SK-N-SH treated with all-trans-retinoic acid at 6 μM for 48 hours (cell line): Measurements from ENCODE around the gene GPC3.
"Not testable (repeated sequence)": the region's sequence is repeated elsewhere in the genome, so short reads cannot be mapped to it uniquely, and the experiment has no call there.

Experiments used
- ATAC-seq: fragments of 200-7000 bp; cut with Tn5 transposase; 3 replicates; pipeline ENCODE4 v1.9.1; 2020; ENCODE audit warnings: mild to moderate bottlenecking, moderate library complexity
- ARNTL ChIP-seq: fragments of 450-650 bp; formaldehyde crosslinking; IDR thresholded peaks from 2 replicates; pipeline ENCODE4 v1.5.0; 2020; ENCODE audit warnings: low read depth, mild to moderate bottlenecking, moderate library complexity, borderline replicate concordance
- CREB5 ChIP-seq: fragments of 250-450 bp; sonication (Bioruptor Pico); IDR thresholded peaks from 2 replicates; pipeline ENCODE4 v1.5.1; 2020; ENCODE audit warnings: low read depth, mild to moderate bottlenecking, moderate library complexity
- CSDC2 ChIP-seq: fragments of 250-450 bp; sonication (Bioruptor Pico); IDR thresholded peaks from 2 replicates; pipeline ENCODE4 v1.5.0; 2020; ENCODE audit warnings: mild to moderate bottlenecking, moderate library complexity
- CSRNP3 ChIP-seq: fragments of 250-450 bp; sonication (Bioruptor Pico); IDR thresholded peaks from 2 replicates; pipeline ENCODE4 v1.5.1; 2021; ENCODE audit warnings: mild to moderate bottlenecking, moderate library complexity
- ESRRG ChIP-seq: fragments of 250-450 bp; sonication (Bioruptor Pico); IDR thresholded peaks from 2 replicates; pipeline ENCODE4 v1.6.1; 2021; ENCODE audit warnings: mild to moderate bottlenecking
- GLIS3 ChIP-seq: fragments of 250-450 bp; sonication (Bioruptor Pico); IDR thresholded peaks from 2 replicates; pipeline ENCODE4 v1.5.0; 2020; ENCODE audit warnings: mild to moderate bottlenecking, moderate library complexity
- ISL1 ChIP-seq: fragments of 250-450 bp; sonication (Bioruptor Pico); IDR thresholded peaks from 2 replicates; pipeline ENCODE4 v2.1.2; 2022; ENCODE audit warnings: mild to moderate bottlenecking, moderate library complexity
- OSR1 ChIP-seq: fragments of 250-450 bp; sonication (Bioruptor Pico); IDR thresholded peaks from 2 replicates; pipeline ENCODE4 v1.8.0; 2022; ENCODE audit warnings: moderate library complexity, mild to moderate bottlenecking, inconsistent platforms
- PATZ1 ChIP-seq: fragments of 250-450 bp; sonication (Bioruptor Pico); IDR thresholded peaks from 2 replicates; pipeline ENCODE4 v1.8.0; 2020; ENCODE audit warnings: mild to moderate bottlenecking, moderate library complexity, borderline replicate concordance
- POU6F1 ChIP-seq: fragments of 250-450 bp; sonication (Bioruptor Pico); IDR thresholded peaks from 2 replicates; pipeline ENCODE4 v1.8.0; 2021; ENCODE audit warnings: low read depth, mild to moderate bottlenecking, moderate library complexity, borderline replicate concordance
- PPARA ChIP-seq: fragments of 250-450 bp; sonication (Bioruptor Pico); IDR thresholded peaks from 2 replicates; pipeline ENCODE4 v1.5.0; 2020; ENCODE audit warnings: mild to moderate bottlenecking, borderline replicate concordance
- RARB ChIP-seq: fragments of 250-450 bp; sonication (Bioruptor Pico); IDR thresholded peaks from 2 replicates; pipeline ENCODE4 v1.8.0; 2021; ENCODE audit warnings: mild to moderate bottlenecking, moderate library complexity
- SNAI2 ChIP-seq: fragments of 250-450 bp; sonication (Bioruptor Pico); IDR thresholded peaks from 2 replicates; pipeline ENCODE4 v1.5.0; 2020; ENCODE audit warnings: mild to moderate bottlenecking, moderate library complexity
- TCF4 ChIP-seq: fragments of 250-450 bp; sonication (Bioruptor Pico); IDR thresholded peaks from 2 replicates; pipeline ENCODE4 v1.8.0; 2021; ENCODE audit warnings: mild to moderate bottlenecking, moderate library complexity, borderline replicate concordance
- TSHZ2 ChIP-seq: fragments of 250-450 bp; sonication (Bioruptor Pico); IDR thresholded peaks from 2 replicates; pipeline ENCODE4 v1.5.0; 2020; ENCODE audit warnings: mild to moderate bottlenecking, moderate library complexity
- ZC3H10 ChIP-seq: fragments of 250-450 bp; sonication (Bioruptor Pico); IDR thresholded peaks from 2 replicates; pipeline ENCODE4 v1.5.1; 2021; ENCODE audit warnings: mild to moderate bottlenecking, moderate library complexity
- ZFP3 ChIP-seq: fragments of 250-450 bp; sonication (Bioruptor Pico); IDR thresholded peaks from 2 replicates; pipeline ENCODE4 v1.5.0; 2020; ENCODE audit warnings: mild to moderate bottlenecking, moderate library complexity
- ZFP30 ChIP-seq: fragments of 450-650 bp; formaldehyde crosslinking; IDR thresholded peaks from 2 replicates; pipeline ENCODE4 v1.5.0; 2022; ENCODE audit warnings: mild to moderate bottlenecking, moderate library complexity
- ZNF565 ChIP-seq: fragments of 450-650 bp; formaldehyde crosslinking; conservative IDR thresholded peaks from 2 replicates; pipeline ENCODE4 v1.5.0; 2020; ENCODE audit warnings: low read depth, mild to moderate bottlenecking, moderate library complexity
- ZNF70 ChIP-seq: fragments of 450-650 bp; formaldehyde crosslinking; IDR thresholded peaks from 2 replicates; pipeline ENCODE4 v1.5.0; 2020; ENCODE audit warnings: mild to moderate bottlenecking, moderate library complexity
- ZNF8 ChIP-seq: fragments of 450-650 bp; formaldehyde crosslinking; IDR thresholded peaks from 2 replicates; pipeline ENCODE4 v1.5.0; 2020; ENCODE audit warnings: mild to moderate bottlenecking, moderate library complexity

Gene GPC3

GRCh38 chrX:133527415-133527814 is 458.0 kb downstream of the GPC3 start:
- TF ChIP-seq ZNF8 (CRISPR knock-in tag) (no peak), PPARA (no peak), ZNF70 (CRISPR knock-in tag) (no peak), CSRNP3 (CRISPR knock-in tag) (no peak), ZFP30 (CRISPR knock-in tag) (no peak), ISL1 (CRISPR knock-in tag) (no peak), PATZ1 (CRISPR knock-in tag) (no peak), SNAI2 (CRISPR knock-in tag) (no peak), POU6F1 (CRISPR knock-in tag) (no peak), OSR1 (no peak)
- no peak for ATAC-seq

GRCh38 chrX:133526773-133527172 is 458.6 kb downstream of the GPC3 start:
- ATAC-seq: not testable (repeated sequence)

GRCh38 chrX:133523526-133523925 is 461.9 kb downstream of the GPC3 start:
- TF ChIP-seq CSDC2 (no peak), ESRRG (CRISPR knock-in tag) (no peak), ARNTL (no peak), PPARA (no peak), RARB (CRISPR knock-in tag) (no peak), PATZ1 (CRISPR knock-in tag) (no peak), ZNF70 (CRISPR knock-in tag) (no peak), CREB5 (CRISPR knock-in tag) (no peak), ZC3H10 (CRISPR knock-in tag) (no peak), ZNF8 (CRISPR knock-in tag) (no peak), TSHZ2 (no peak), OSR1 (no peak)
- ATAC-seq: no peak

- ATAC-seq: no peak
Measured at GRCh38 chrX:133523081-133523487, 462.3 kb downstream of the GPC3 start.

More at GRCh38 chrX:133523081-133523487, 462.3 kb downstream of the GPC3 start:
- TF ChIP-seq ARNTL: no peak
- TF ChIP-seq PPARA: no peak
- TF ChIP-seq SNAI2 (CRISPR knock-in tag): no peak
- TF ChIP-seq ZNF565 (CRISPR knock-in tag): no peak
- no peak for TF ChIP-seq GLIS3
- TF ChIP-seq ZFP3 (CRISPR knock-in tag): no peak
- no peak for TF ChIP-seq RARB (CRISPR knock-in tag)
- TF ChIP-seq CSRNP3 (CRISPR knock-in tag): no peak
- TF ChIP-seq ESRRG (CRISPR knock-in tag): no peak
- TF ChIP-seq ZFP30 (CRISPR knock-in tag): no peak
- no peak for TF ChIP-seq CREB5 (CRISPR knock-in tag)
- TF ChIP-seq TCF4: no peak
